Fibroblast of mammary gland (primary cell): ENCODE measurements around the gene EEF2.

Experiments
- DNase-seq: peaks from one replicate; pipeline ENCODE4 v3.0.0-alpha.2; 2010; ENCODE audit warnings: low read depth
- H3K4me3 ChIP-seq: 2 replicates; pipeline ENCODE4 v1.5.1; 2011; ENCODE audit warnings: low read depth, mild to moderate bottlenecking, low read length, moderate library complexity; ENCODE audit not compliant: control insufficient read depth
- CTCF ChIP-seq: conservative IDR thresholded peaks from 2 replicates; pipeline ENCODE4 v1.5.1; 2011; ENCODE audit warnings: low read depth, low read length, inconsistent platforms; ENCODE audit not compliant: control insufficient read depth, insufficient read depth

The EEF2 gene

GRCh38 chr19:3966051-3967017, 18.9 kb downstream of the EEF2 start:
- no peak for DNase-seq
- no peak overlapping the region for H3K4me3 ChIP-seq
- TF ChIP-seq CTCF: no peak

GRCh38 chr19:3964256-3965194, 20.7 kb downstream of the EEF2 start:
- no peak for DNase-seq
- no peak overlapping the region for H3K4me3 ChIP-seq
- TF ChIP-seq CTCF: no peak

- H3K4me3 ChIP-seq: no peak overlapping the region
- TF ChIP-seq CTCF: no peak
- no peak for DNase-seq
Measured at GRCh38 chr19:3963458-3964255, 21.6 kb downstream of the EEF2 start.

- no peak overlapping the region for H3K4me3 ChIP-seq
- DNase-seq: no peak
- TF ChIP-seq CTCF: no peak
Measured at GRCh38 chr19:3961007-3961406, 24.3 kb downstream of the EEF2 start.

GRCh38 chr19:3959766-3960131, 25.5 kb downstream of the EEF2 start:
- no peak for TF ChIP-seq CTCF
- no peak overlapping the region for H3K4me3 ChIP-seq
- DNase-seq: no peak
